VCaP (cell line): Measurements from ENCODE around the gene A1CF.

Experiments used
- H3K27ac ChIP-seq: fragments of 450-650 bp; 2 replicates; pipeline ENCODE4 v1.5.1; 2017
- TF ChIP-seq, protein P1 (sequence below): fragments of 450-650 bp; conservative IDR thresholded peaks from 2 replicates; pipeline ENCODE4 v1.5.1; 2017; ENCODE audit warnings: mild to moderate bottlenecking, moderate library complexity

Gene A1CF

GRCh38 chr10:50884302-50884701 is 1.1 kb downstream of the A1CF start:
- TF ChIP-seq, protein P1, sequence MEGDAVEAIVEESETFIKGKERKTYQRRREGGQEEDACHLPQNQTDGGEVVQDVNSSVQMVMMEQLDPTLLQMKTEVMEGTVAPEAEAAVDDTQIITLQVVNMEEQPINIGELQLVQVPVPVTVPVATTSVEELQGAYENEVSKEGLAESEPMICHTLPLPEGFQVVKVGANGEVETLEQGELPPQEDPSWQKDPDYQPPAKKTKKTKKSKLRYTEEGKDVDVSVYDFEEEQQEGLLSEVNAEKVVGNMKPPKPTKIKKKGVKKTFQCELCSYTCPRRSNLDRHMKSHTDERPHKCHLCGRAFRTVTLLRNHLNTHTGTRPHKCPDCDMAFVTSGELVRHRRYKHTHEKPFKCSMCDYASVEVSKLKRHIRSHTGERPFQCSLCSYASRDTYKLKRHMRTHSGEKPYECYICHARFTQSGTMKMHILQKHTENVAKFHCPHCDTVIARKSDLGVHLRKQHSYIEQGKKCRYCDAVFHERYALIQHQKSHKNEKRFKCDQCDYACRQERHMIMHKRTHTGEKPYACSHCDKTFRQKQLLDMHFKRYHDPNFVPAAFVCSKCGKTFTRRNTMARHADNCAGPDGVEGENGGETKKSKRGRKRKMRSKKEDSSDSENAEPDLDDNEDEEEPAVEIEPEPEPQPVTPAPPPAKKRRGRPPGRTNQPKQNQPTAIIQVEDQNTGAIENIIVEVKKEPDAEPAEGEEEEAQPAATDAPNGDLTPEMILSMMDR, result no peak

GRCh38 chr10:50883629-50884028 is 1.8 kb downstream of the A1CF start:
- TF ChIP-seq, protein P1, result no peak
- H3K27ac ChIP-seq, result peak overlapping the region; percentile 60

More at GRCh38 chr10:50884302-50884701, 1.1 kb downstream of the A1CF start:
- H3K27ac ChIP-seq, result peak overlapping the region; percentile 60

- TF ChIP-seq, protein P1, result no peak
- H3K27ac ChIP-seq, result no peak overlapping the region
Observed at GRCh38 chr10:50882540-50882983, 2.9 kb downstream of the A1CF start.

DNA sequence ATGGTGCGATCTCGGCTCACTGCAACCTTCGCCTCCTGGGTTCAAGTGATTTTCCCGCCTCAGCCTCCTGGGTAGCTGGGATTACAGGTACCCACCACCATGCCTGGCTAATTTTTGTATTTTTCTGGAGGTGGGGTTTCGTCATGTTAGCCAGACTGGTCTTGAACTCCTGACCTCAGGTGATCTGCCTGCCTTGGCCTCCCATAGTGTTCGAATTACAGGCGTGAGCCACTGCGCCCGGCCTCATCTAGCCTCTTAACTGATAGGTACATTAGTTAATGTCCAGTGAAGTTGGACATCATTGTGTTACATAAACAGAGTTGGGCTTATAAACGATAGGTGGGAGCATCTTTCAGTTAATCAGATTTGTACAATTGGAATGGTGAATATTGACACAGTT is 4.4 kb downstream of the A1CF start:
- H3K27ac ChIP-seq, result peak overlapping the region; percentile 13; the same call in 1 of the 2 replicates

GRCh38 chr10:50876429-50876828 is 9.0 kb downstream of the A1CF start:
- H3K27ac ChIP-seq, result no peak overlapping the region
- TF ChIP-seq, protein P1, result no peak

DNA sequence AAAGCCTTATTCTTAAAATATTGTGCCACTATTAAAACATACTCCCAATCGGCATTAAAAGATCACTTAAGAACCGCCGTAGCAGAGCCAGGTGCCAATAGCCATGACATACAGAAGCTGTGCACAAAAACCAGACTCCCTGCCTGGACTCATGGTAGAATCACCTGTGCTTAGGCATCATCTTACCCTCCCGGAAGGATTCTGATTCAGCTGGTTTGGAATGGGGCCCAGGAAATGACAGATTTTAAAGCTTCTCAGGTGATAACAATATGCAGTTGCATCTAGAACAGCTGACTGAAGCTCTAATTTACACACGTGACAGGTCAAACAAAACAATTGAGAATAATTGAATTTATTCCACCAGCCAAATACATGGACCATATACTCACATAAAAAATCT is 10.7 kb downstream of the A1CF start:
- TF ChIP-seq, protein P1, result no peak
- H3K27ac ChIP-seq, result no peak overlapping the region

DNA sequence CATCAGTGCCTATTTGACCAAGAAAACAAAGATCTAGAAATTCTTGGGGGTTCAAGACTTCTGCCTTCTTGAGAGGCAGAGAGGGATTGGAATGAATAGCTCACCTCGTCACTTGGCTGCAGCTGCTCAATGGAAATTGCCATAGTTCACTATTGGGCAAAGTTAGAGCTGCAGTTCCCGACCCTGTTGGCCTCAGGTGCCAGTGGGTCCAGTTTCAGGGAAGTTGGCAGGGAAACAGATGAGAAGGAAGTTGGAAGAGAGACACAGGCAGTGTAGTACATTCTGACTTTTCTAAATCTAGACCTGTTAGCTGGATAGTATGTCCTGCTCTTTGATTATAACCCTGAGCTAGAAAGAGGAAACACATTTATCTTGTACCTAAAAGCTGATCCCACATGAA is 19.1 kb downstream of the A1CF start:
- TF ChIP-seq, protein P1, result no peak

DNA sequence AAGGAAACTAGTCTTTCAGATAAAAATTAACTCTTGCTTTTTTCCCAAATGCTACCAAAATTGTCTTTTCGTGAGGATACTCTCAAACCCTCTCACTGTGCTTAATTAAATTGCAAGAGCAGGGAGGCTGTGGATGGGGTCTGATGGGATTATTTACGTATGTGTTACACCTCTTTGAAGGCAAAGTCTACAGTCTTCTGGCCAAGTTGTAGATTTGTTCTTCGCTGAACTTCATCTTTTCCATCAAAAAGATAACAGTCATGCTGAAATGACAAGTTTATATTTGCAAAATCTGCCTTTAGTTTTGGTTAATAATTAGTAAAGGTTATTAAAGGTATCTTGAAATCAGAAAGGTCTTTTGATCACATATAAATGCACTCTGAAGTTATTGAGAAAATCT is 22.7 kb downstream of the A1CF start:
- no peak overlapping the region for H3K27ac ChIP-seq
- TF ChIP-seq, protein P1, result no peak

More for the DNA sequence above, 19.1 kb downstream of the A1CF start:
- H3K27ac ChIP-seq, result no peak overlapping the region
